KMS-11 (cell line): ENCODE data around the gene GNAQ.

Source experiments
- H2AFZ ChIP-seq: fragments of 200-600 bp; sonication (generic); 2 replicates; pipeline ENCODE4 v1.6.1; 2016; ENCODE audit warnings: antibody characterized with exemption, mixed run types, low read depth
- H3K27ac ChIP-seq: fragments of 200-600 bp; sonication (generic); 2 replicates; pipeline ENCODE4 v1.6.1; 2016; ENCODE audit warnings: mild to moderate bottlenecking, mixed run types
- H3K27me3 ChIP-seq: fragments of 200-600 bp; sonication (generic); 2 replicates; pipeline ENCODE4 v1.6.1; 2017; ENCODE audit warnings: mild to moderate bottlenecking, low read depth, mixed run types, moderate library complexity; ENCODE audit not compliant: insufficient read depth
- H3K36me3 ChIP-seq: fragments of 200-600 bp; sonication (generic); 2 replicates; pipeline ENCODE4 v1.6.1; 2017; ENCODE audit warnings: mild to moderate bottlenecking, mixed run types; ENCODE audit not compliant: insufficient read depth
- H3K4me1 ChIP-seq: fragments of 200-600 bp; sonication (generic); 2 replicates; pipeline ENCODE4 v1.6.1; 2016; ENCODE audit warnings: mild to moderate bottlenecking, low read depth, mixed run types; ENCODE audit not compliant: poor library complexity, severe bottlenecking
- H3K4me2 ChIP-seq: fragments of 200-600 bp; sonication (generic); 2 replicates; pipeline ENCODE4 v1.7.0; 2016; ENCODE audit warnings: mild to moderate bottlenecking, mixed run types
- H3K4me3 ChIP-seq: fragments of 200-600 bp; sonication (generic); IDR thresholded peaks from 2 replicates; pipeline ENCODE4 v1.6.1; 2017; ENCODE audit warnings: low read depth, low read length, mixed read lengths; ENCODE audit not compliant: insufficient read depth
- H3K79me2 ChIP-seq: fragments of 200-600 bp; sonication (generic); 2 replicates; pipeline ENCODE4 v1.6.1; 2016; ENCODE audit warnings: low read depth, mixed run types; ENCODE audit not compliant: insufficient read depth
- H3K9ac ChIP-seq: fragments of 200-600 bp; sonication (generic); 2 replicates; pipeline ENCODE4 v1.6.1; 2016; ENCODE audit warnings: mild to moderate bottlenecking, mixed run types
- H4K20me1 ChIP-seq: fragments of 200-600 bp; sonication (generic); 2 replicates; pipeline ENCODE4 v1.6.1; 2016; ENCODE audit warnings: mild to moderate bottlenecking, mixed run types; ENCODE audit not compliant: insufficient read depth
- TF ChIP-seq, protein P1 (sequence below): fragments of 200-600 bp; sonication (generic); conservative IDR thresholded peaks from 2 replicates; pipeline ENCODE4 v1.6.1; 2017; ENCODE audit warnings: low read depth, mild to moderate bottlenecking, antibody characterized with exemption, low read length, moderate library complexity, mixed read lengths

The GNAQ gene

DNA sequence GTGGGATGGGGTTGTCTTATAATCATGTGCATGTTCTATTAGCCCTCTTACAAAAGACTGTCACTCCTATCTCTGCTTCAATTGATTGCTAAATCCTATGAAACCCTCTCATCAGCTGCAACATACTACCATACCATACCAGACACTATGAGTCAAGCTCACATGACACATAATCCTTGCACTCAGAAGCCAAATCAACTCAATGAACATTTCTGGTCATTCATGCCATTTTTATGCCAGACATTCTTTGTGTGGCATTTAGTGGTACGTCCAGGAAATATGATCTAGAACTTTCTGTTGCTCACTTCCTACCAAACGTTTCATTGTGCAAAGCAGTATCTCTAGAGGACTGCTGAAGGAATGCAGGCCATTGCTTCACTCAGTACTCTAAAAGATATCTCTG is 224.3 kb downstream of the GNAQ start:
- no peaks in the 10 kb centered on the region for H3K4me1 ChIP-seq
- H3K9ac ChIP-seq: no peak overlapping the region
- no peaks in the 10 kb centered on the region for H3K36me3 ChIP-seq
- no peak overlapping the region for H3K27ac ChIP-seq
- no peaks in the 10 kb centered on the region for H4K20me1 ChIP-seq
- no peaks in the 10 kb centered on the region for H3K79me2 ChIP-seq
- no peaks in the 10 kb centered on the region for H3K27me3 ChIP-seq
- TF ChIP-seq, protein P1, sequence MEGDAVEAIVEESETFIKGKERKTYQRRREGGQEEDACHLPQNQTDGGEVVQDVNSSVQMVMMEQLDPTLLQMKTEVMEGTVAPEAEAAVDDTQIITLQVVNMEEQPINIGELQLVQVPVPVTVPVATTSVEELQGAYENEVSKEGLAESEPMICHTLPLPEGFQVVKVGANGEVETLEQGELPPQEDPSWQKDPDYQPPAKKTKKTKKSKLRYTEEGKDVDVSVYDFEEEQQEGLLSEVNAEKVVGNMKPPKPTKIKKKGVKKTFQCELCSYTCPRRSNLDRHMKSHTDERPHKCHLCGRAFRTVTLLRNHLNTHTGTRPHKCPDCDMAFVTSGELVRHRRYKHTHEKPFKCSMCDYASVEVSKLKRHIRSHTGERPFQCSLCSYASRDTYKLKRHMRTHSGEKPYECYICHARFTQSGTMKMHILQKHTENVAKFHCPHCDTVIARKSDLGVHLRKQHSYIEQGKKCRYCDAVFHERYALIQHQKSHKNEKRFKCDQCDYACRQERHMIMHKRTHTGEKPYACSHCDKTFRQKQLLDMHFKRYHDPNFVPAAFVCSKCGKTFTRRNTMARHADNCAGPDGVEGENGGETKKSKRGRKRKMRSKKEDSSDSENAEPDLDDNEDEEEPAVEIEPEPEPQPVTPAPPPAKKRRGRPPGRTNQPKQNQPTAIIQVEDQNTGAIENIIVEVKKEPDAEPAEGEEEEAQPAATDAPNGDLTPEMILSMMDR: no peak
- no peak overlapping the region for H3K4me3 ChIP-seq
- H3K4me2 ChIP-seq: no peak overlapping the region
- H2AFZ ChIP-seq: no peak overlapping the region

DNA sequence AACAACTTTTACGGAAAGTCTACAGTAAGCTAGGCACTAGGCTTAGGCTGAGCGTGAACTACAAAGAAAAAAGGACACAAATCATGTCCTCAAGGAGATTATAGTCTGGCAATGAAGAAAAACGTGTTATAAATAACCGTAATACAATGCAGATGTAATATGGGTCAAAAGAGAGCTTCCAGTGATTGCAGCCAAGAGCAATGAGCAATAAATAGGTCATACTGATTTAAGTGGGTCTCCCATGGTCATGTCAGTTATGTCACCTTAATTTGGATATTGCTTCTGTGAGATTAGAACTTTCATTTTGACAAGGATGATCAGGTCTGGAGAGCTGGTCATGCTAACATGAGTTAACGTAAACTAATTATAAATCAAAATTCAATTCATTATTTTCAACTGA is 224.9 kb downstream of the GNAQ start:
- no peaks in the 10 kb centered on the region for H4K20me1 ChIP-seq
- no peak overlapping the region for H2AFZ ChIP-seq
- no peaks in the 10 kb centered on the region for H3K79me2 ChIP-seq
- no peak overlapping the region for H3K4me2 ChIP-seq
- TF ChIP-seq, protein P1: no peak
- H3K36me3 ChIP-seq: no peaks in the 10 kb centered on the region
- no peaks in the 10 kb centered on the region for H3K4me1 ChIP-seq
- H3K27me3 ChIP-seq: no peaks in the 10 kb centered on the region
- no peak overlapping the region for H3K9ac ChIP-seq
- H3K27ac ChIP-seq: no peak overlapping the region
- H3K4me3 ChIP-seq: no peak overlapping the region

DNA sequence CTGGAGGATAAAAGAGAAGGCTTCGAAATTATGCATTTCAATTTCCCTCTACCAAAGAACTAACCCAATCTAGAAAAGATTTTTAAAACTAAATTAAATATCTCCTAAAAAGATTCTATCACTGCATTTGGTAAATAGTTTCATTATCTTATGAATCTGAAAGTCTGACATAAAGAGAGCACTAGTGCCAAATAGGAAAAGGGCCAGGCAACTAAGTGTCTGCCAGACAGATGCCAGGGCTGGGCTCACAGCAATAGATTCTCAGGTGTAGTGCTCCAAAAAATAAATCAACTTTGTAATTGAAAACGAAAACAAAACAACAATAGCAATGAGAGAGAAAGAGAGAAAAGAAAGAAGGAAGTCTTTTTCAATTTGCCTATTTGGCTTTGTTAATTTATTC is 225.8 kb downstream of the GNAQ start:
- Histone ChIP-seq H3K27ac (no peak overlapping the region), H3K27me3 (no peaks in the 10 kb centered on the region), H3K79me2 (no peaks in the 10 kb centered on the region), H3K4me2 (no peak overlapping the region), H2AFZ (no peak overlapping the region), H3K4me1 (no peaks in the 10 kb centered on the region), H3K4me3 (no peak overlapping the region), H3K9ac (no peak overlapping the region), H4K20me1 (no peaks in the 10 kb centered on the region), H3K36me3 (no peaks in the 10 kb centered on the region)
- TF ChIP-seq, protein P1: no peak

- H3K4me3 ChIP-seq: no peak overlapping the region
- no peaks in the 10 kb centered on the region for H3K27me3 ChIP-seq
- no peaks in the 10 kb centered on the region for H3K4me1 ChIP-seq
- H3K9ac ChIP-seq: no peak overlapping the region
- H3K36me3 ChIP-seq: no peaks in the 10 kb centered on the region
- no peak overlapping the region for H2AFZ ChIP-seq
- no peaks in the 10 kb centered on the region for H4K20me1 ChIP-seq
- TF ChIP-seq, protein P1: no peak
- H3K27ac ChIP-seq: no peak overlapping the region
- no peaks in the 10 kb centered on the region for H3K79me2 ChIP-seq
- no peak overlapping the region for H3K4me2 ChIP-seq
Observed at GRCh38 chr9:77803423-77803822, 228.2 kb downstream of the GNAQ start.
